Stimulated activated CD4-positive, alpha-beta T cell treated with anti-CD3 and anti-CD28 coated beads, Interleukin-12 subunit alpha, Interleukin-12 subunit beta, amount 100 ng/mL, for 48 hours (primary cell): Measurements from ENCODE around the gene PDE6B.
"Not testable (repeated sequence)": the region's sequence is repeated elsewhere in the genome, so short reads cannot be mapped to it uniquely, and the experiment has no call there.

Experiments used
- DNase-seq, 3 donors: peaks; one replicate each; pipeline ENCODE4 v3.0.0-alpha.2; 2020; ENCODE audit warnings: low read depth in 2 of 3, low spot score in 1 of 3

PDE6B gene

DNA sequence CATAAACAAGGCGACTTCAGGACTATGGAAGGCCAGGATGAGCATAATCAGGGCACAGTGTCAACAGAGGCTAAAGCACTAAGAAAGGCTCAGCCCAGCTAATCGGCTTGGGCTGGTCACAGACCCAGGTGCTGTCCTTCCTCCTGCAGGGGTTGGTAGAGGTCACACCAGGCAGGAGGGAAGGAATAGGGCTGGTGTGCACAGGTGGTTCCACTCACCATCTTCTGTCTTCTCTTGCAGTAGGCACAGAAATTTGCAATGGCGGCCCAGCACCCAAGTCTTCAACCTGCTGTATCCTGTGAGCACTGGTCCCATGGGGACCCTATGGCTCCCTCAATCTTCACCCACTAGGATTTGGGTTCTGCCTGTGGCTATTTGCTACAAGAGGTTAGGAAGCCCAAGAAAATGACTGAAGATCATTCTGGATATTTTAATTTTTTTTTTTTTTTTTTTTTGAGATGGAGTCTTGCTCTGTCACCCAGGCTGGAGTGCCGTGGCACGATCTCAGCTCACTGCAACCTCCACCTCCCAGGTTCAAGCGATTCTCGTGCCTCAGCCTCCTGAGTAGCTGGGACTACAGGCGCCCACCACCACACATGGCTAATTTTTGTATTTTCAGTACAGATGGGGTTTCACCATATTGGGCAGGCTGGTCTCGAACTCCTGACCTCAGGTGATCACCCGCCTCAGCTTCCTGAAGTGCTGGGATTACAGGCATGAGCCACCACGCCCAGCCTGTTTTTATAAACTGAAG is 44.6 kb downstream of the PDE6B start:
- DNase-seq: not testable (repeated sequence)

DNA sequence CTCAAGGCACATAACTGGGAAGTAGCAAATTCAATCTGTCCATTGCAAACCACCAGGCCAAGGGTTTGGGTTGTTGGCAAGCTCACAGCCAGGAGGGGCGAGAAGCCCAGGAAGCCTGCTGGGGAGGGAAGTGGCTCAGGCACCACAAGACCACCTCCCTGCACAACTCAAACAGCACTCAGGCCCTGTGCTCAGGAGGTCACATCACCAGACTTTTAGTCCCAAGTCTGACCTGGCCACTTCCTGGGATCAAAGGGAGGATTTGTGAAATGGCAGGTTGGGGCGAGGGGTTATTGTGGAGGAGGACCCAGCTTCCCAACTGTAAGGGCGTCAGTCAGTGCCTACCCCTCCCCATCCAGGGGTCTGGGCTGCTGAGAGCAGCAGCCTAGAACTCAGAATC is 46.4 kb downstream of the PDE6B start:
- DNase-seq: no peak

DNA sequence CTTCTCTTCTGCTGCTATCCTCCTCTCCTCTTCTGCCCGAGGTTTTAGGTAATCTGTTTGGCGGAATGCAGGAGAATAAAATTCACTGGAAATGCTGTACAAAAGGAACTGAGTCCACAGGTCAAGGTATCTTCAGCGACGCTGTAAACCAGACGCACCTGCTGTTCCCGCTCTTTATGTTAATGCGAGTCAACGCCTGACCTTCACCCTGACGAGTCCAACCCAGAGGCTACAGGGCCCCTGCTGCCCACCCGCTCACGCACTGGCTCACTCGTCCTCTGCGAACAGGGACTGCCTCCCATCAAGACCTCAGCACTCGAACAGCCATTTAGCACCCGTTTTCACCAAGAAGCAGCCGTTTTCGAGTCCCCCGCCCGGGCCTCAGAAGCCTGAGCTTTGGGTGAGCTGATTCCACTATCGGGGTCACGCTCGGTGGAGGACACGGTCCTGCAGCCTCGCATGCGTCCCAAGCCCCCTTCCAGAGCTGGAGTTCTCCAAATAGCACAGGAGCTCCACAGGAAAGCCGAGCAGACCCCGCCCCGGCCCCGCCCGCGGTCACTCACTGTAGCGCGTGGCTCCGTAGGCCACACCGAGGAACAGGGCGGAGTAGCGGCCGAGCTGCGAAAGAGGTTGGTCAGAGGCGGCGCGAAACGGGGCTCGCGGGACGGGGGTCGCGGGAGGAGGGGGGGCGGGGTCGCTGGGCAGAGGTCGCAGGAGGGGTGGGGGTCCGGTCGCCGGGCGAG is 48.1 kb downstream of the PDE6B start:
- no peak for DNase-seq

DNA sequence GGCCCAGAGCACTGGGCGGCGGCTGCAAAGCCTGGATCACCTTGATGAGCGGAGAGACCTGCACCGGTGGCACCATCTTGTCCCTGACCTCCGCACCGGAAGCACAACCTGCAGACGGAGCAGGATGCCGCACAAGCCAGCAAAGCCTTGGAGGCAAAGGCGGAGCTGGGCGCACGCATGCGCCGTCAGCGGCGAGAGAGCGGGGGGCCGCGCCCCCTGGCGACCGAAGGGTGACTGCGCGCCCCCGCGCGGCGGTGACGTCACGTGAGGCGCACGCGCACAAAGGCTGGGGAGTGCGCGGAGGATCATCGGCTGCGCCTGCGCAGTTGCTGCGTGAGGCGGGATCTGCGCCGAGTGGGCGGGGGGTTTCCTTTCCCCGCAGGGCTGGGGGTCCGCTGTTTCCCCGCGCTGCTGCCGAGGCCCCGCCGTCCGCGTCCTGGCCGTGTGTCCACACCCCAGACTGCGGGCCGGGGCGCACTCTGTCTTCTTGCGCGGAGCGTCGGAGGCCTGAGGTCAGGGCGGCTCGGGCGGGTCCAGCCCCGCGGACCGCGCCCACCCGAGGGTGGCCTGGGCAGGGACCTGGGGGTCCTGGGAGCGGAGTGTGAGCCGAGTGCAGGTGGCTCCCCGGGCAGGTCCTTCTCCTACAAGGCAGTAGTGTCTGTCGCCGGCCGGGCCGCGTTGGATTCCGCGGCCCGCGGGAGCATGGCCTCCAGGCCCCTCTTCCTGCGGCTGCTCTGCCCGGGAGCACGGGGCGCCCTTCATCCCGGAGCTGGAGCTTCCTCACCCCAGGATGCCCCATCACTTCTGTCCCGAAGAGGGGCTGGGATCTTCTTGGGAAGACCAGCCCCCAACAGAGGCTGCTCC is 49.0 kb downstream of the PDE6B start, which contains the start of the genes ATP5ME and MYL5:
Gene ATP5ME, minus strand, starts transcription at position 105 of the 864 bp plus-strand sequence. Its CDS starts 29 bp downstream, at position 76.
Gene MYL5, plus strand, starts transcription at position 371 of the 864 bp plus-strand sequence. CDS start 3,485 bp downstream, outside the sequence.
- peak; percentile 94 to 97 (median 95) for DNase-seq

DNA sequence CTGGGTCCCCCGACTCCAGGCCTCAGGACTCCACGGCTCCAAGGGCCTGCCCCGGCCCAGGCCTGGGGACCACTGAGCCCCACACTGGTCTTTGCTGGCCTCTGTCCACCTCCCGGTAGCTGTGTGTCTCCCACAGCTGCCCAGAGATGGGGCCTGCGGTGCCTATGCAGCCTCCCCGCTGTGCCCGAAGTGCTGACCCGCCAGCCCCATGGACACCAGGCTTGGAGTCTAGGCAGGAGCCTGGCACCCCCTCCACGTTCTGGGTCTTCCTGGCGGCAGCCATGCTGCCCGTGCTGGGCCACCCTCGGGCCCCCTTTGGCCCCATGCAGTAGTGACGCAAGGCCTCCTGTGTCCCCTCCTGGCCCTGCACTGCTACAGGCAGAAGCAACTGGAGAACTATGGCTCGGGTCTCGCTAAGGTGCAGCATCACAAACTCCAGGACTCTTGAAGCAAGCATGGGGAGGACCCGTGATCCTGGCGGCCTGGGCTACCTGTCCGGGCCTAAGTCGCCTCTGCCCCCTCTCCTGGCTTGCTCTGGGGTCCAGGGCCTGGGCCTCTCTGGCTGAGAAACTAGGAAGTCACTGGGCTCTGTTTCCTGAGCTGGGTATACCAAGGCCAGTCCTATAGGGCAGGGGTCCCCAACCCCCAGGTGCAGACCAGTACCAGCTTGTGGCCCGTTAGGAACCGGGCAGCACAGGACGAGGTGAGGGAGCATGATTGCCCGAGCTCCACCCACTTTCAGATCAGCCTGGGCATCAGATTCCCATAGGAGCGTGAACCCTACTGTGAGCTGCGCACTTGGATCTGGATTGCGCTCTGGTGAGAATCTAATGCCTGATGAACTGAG is 49.9 kb downstream of the PDE6B start:
- no peak for DNase-seq

DNA sequence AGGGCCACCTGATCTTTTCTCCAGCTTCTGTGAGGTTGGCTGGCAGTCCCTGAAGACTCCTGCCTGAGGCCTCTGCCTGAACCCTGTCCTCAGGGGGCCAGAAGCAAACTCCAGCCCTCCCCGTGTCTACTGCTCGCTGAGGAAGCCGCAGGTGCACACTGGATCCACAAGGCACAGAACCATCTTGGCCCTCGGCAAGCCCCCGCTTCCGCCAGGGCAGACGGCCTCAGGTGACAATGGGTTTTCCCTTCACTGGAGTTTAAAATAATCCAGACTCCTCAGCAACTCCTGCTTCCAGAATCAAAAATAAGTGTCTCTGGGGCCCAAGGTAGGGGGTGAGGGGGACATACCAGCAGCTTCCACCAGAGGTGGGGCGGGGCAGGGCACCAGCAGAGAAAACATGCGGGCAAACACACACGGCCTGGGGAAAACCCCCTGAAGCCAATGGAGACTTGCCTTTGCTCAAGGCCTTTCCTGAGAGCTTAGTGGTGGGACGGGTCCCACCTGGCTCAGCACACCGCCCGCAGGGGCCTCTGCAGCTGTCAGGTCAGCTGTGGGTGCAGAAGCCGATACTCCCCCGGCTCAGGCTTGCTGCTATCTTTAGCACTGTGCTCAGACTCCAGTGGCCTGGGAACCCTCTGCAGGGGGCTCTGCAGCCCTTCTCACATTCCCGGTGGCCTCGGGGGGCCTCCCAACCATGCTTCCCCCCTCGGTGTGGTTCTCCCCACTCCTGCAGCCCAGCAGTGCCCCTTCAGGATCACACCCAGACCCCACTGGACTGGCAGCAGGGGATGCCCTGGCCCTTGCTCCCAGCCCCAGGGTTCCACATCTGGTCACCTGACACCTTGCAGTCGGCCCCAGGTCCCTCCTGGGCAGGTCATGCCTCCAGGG is 50.9 kb downstream of the PDE6B start:
- DNase-seq: no peak

DNA sequence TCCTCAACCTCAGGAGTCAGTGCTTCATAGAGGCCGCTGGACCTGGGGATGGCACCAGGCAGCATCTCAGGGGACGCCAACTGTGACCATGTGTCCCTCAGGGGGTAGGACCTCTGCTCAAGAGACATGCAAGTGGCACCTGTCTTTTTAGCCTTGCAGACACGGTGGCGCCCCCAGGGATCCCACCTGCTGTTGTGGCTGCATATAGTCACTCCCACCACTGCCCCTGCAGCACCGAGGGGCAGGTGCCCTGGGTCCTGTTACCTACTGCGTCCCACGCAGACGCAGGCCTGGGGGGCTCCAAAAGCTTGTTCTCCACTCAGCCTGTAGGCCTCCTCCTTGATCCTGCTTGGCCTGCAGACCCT is 51.5 kb downstream of the PDE6B start:
- no peak for DNase-seq

DNA sequence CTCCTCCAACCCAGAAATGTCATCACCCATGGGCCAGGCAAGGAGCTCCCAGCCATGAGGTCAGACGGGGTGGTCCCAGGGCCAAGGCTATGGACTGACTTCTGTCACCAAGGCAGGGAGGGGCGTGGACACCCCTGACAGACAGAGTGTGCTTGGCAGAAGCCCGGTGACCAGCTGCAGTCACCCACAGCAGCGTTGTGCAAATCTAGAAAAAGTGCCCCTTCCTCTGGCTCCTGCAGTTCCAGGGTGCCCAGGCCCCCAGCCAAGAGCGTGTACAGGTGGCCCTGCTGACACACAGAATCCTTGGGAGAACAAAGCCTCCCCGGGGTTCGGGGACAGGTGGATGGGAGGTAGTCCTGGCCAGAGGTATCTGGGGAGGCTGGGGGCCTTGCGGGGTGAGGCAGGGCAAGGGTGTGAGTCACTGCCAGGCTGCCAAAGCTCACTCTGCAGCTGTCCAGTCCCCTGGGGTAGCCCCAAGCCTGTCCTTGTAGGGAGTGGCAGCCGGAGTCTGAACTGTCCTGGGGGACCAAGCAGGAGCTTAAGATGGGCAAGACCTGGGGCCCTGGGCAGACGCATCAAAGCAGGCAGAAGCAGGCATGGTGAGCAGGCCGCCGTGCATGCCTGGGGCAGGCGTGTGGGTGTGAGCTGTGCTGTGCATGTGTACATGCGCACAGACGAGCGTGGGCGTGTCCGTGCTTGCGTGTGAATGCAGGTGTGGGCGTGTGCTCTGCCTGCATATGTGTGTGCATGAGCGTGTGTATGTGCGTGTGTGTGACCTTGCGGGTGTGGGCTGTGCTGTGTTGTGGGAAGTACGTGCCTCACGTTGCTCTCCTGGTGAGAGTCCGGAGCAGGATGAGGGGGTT is 52.3 kb downstream of the PDE6B start:
- no peak for DNase-seq

DNA sequence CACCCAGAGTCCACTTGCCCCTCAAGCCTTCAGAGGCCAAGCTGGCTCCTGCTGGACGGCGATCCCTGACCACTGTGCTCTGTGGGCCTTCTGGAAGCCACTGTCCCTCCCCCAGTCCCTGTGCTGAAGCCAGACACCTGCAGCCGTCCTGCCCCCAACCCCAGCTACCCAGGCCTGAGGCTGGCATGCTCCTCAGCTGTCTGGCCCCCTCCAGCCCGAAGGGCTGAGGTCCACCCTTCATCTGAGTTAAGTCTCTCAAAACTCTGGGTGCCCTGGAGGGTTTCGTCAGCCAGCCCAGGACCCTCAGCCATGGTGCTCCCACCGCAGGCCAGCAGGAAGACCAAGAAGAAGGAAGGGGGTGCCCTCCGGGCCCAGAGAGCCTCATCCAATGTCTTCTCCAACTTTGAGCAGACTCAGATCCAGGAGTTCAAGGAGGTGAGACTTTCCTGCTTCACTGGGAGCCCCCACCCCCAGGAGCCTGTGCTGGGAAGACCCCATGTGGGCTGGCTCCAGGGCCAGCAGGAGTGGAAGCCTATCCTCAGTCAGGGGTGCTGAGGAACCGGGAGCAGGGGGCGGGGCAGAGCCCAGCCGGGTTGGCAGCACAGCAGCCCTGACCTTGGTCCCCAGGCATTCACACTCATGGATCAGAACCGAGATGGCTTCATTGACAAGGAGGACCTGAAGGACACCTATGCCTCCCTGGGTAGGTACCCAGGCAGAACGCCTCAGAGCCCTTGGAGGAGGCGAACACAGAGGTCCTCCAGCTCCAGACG is 53.1 kb downstream of the PDE6B start:
- no peak for DNase-seq

DNA sequence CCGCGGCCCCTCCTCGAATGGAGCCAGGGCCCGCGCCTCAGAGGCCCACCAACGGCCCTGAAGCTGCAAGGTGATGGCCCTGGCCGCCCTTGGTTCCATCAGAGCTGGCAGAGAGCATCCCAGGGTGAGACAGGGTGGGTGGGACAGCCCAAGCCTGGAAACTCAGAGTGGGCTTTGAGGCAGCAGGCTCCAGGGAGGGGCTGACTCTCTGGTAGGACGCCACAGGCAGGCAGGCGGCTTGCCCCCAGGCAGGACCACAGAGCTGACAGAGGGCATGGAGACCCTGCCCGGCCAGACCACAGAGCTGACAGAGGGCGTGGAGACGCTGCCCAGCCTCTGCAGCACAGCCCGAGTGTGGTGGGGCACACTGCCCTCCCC is 53.7 kb downstream of the PDE6B start:
- no peak for DNase-seq

DNA sequence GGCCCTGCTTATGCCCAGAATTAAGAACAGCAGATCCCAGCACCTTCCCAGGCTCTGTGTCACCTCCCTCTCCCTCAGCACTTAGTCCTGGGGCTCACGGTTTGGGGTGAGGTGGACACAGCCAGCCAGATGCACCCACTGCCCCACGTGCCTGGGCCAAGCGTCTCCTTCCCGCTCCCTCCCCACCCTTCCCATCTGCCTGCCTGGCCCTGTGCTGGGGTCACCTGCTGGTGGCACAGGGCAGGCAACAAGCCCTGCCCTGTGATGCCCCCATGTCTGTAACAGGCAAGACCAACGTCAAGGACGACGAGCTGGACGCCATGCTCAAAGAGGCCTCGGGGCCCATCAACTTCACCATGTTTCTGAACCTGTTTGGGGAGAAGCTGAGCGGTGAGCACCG is 54.3 kb downstream of the PDE6B start:
- DNase-seq: no peak

DNA sequence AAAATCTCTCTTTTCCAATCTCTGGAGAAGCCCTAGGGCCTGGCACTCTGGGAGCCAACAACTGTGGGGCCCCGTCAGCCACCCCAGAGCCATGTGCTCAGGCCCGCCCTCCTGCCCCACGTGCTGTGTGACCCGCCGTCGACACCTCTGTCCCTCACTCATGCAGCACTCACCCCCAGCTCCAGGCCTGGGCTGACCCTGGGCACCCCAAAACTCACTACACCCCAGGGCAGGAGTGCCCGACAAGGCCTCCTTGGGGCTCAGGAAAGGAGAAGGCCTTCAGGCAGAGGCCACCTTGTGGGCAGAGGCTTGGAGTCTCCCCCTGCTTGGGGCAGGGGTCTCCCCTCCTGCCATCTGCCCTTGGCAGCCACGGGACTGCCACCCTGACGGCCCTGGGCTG is 54.7 kb downstream of the PDE6B start:
- no peak for DNase-seq

DNA sequence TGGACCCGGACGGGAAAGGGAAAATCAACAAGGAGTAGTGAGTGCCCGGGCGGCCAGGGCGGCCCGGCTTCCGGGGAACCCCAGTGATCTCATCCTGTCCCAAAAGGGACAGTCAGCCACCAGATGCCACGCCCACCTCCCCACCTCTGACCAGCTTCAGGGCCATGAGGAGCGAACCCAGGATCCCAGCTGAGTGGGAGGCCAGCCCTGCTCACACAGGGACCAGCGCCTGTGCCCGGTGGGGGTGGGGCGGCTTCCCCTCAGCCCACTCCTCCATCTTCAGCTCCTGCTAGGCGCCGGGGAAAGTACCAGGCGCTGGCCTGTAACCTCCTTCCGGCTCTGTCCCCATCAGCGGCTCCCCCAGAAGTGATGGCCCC is 55.2 kb downstream of the PDE6B start:
- DNase-seq: no peak

DNA sequence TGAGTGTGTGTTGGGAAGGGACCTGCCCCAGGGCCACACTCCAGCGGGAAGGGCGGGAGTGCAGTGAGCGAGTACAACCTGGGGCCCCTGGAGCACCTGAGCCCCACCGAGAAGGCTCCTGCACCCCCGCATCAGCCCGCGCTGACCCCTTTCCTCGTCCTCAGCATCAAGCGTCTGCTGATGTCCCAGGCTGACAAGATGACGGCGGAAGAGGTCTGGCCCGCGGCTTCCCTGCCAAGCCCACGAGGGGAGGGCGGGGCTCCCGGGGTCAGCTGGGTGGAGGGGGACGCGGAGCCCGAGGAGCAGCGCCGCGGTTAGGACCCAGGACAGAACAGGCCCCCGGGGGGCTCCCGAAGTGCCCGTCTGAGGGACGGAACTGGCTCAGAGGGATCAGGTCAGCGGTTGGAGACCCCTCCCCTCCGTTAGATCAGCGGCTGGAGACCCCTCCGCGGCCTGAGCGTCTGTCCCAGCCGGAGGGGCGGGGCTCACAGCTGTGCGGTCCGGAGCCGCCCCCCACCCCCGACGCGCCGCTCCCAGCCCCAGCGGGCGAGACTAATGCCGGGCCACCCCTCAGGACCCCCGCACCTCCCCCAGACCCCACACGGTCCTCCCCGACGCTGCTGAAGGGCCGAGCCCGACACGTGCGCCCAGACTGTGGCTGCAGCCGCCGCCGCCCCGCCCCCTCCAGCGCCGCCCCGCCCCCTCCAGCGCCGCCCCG is 55.7 kb downstream of the PDE6B start:
- no peak for DNase-seq

DNA sequence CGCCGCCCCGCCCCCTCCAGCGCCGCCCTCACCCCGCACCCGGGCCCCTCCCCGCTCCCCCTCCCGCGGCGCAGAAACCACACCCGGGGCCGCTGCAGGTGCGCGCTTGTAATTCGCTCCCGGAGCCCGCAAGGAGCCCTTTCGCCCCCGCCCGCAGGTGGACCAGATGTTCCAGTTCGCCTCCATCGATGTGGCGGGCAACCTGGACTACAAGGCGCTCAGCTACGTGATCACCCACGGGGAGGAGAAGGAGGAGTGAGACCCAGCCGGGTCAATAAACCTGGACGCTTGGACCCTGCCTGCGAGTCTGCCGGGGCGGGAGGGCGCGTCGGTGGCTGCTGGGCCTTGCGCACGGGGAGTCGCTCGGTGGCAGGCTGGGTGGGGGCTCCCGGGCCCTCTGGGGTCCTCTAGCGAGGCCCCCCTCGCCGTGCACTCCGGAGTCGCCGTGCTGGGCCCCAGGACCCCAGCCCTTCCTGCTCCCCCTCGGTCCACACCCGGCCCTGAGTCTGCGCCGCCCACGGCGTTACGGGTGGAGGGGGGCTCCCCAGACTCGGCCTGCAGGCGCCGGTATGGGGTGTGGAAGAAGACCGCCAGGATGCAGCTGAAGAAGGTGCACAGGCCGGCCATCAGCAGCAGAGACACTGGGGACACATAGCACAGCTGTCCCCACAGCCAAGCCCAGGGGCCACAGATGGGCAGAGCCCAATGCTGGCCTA is 56.5 kb downstream of the PDE6B start:
- no peak for DNase-seq

DNA sequence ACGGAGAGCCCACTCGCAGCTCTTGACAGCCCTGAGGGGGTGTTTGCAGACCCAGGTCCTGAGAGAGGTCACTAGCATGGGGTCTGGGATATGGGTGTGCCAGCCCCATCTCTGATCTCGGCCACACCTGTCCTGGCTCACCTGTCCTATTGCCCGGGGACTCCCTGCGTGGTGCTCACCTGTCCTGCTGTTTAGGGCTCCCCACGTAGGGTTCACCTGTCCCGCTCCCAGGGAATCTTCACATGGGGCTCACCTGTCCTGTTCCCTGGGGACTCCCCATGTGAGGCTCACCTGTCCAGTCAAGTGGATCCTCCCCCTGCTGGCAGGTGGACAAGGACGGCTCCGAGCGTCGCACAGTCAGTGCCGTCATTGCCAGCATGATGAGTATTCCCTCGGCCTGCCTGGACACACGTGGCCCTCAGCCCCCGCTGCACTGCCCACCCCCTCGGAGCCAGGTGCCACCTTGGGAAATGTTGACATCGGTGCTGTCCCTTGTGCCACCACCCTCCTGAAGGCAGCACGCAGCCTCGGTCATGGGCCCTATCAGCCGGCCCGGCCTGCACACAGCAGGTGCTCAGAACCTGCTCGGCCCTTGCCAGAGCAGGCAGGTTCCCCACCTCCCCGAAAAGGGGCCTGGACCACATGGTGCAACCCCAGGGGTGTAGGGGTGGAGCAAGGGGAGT is 57.3 kb downstream of the PDE6B start:
- DNase-seq: no peak
